Osteoblast (primary cell): Measurements from ENCODE around the gene ACP1. TPM values are rescaled to one million over a fixed set of nuclear protein-coding genes. Genes with fewer than 3 reads are reported as not detected.
"Not testable (repeated sequence)": the region's sequence is repeated elsewhere in the genome, so short reads cannot be mapped to it uniquely, and the experiment has no call there.

Source experiments
- DNase-seq: peaks from one replicate; pipeline ENCODE4 v3.0.0; 2011; ENCODE audit warnings: low spot score, mixed read lengths; ENCODE audit not compliant: insufficient read length; ENCODE audit errors: missing footprints
- H2AFZ ChIP-seq: 2 replicates; pipeline ENCODE4 v1.6.0; 2011; ENCODE audit warnings: mild to moderate bottlenecking, low read length
- H3K27ac ChIP-seq: 2 replicates; pipeline ENCODE4 v1.5.1; 2011; ENCODE audit warnings: mild to moderate bottlenecking, low read depth, low read length, moderate library complexity
- H3K27me3 ChIP-seq: 2 replicates; pipeline ENCODE4 v1.6.0; 2012; ENCODE audit warnings: mild to moderate bottlenecking, control low read depth, inconsistent platforms, low read length, moderate library complexity; ENCODE audit not compliant: insufficient read depth
- H3K36me3 ChIP-seq: 2 replicates; pipeline ENCODE4 v1.5.1; 2011; ENCODE audit warnings: mild to moderate bottlenecking, low read length, control low read depth, moderate library complexity; ENCODE audit not compliant: insufficient read depth
- H3K4me1 ChIP-seq: 2 replicates; pipeline ENCODE4 v1.5.1; 2011; ENCODE audit warnings: mild to moderate bottlenecking, low read length, control low read depth, moderate library complexity; ENCODE audit not compliant: insufficient read depth
- H3K4me2 ChIP-seq: 2 replicates; pipeline ENCODE4 v1.6.0; 2011; ENCODE audit warnings: mild to moderate bottlenecking, low read length; ENCODE audit not compliant: insufficient read depth
- H3K4me3 ChIP-seq: fragments of 200-600 bp; sonication (generic); 3 replicates; pipeline ENCODE4 v1.5.1; 2012; ENCODE audit warnings: mild to moderate bottlenecking, low read length, inconsistent platforms; ENCODE audit not compliant: insufficient read depth
- H3K79me2 ChIP-seq: 2 replicates; pipeline ENCODE4 v1.6.0; 2012; ENCODE audit warnings: mild to moderate bottlenecking, low read length, control low read depth, inconsistent platforms; ENCODE audit not compliant: insufficient read depth
- H3K9me3 ChIP-seq: 2 replicates; pipeline ENCODE4 v1.5.1; 2011; ENCODE audit warnings: low read depth, low read length, control low read depth
- H4K20me1 ChIP-seq: 2 replicates; pipeline ENCODE4 v1.6.0; 2012; ENCODE audit warnings: mild to moderate bottlenecking, low read length, control low read depth; ENCODE audit not compliant: insufficient read depth
- total RNA-seq: library from RNA; depleted of rRNA; stranded (reverse); fragments of >200 nt; gene quantifications from 2 replicates; pipeline ENCODE4 v1.2.3, GENCODE V29; 2012
- TF ChIP-seq, protein P1 (sequence below): IDR thresholded peaks from 2 replicates; pipeline ENCODE4 v1.5.1; 2011; ENCODE audit warnings: mild to moderate bottlenecking, low read depth, low read length, moderate library complexity; ENCODE audit errors: extremely low read depth

The ACP1 gene
- total RNA-seq, 1 donor, result 80.0 TPM

DNA sequence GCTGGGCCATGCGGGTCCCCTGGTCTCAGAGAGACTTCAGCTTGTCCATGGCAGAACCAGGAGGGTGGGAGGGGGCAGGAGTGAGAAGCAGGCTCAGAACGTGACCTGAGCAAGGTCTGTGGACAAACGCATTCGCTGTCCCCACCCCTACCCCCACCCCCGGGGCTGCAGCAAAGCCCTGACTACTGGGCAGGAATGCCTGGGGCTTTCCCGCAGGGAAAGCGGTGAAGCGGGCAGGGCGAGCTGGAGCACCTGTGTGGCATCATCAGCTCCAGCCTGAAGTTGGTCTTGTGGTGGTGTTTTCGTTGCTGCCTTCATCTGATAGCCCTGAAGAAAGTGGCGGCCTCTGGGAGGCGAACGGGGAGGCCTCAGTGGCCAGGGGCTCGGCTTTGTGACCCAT is 49.2 kb downstream of the ACP1 start:
- H3K79me2 ChIP-seq, result no peaks in the 10 kb centered on the region
- H3K27ac ChIP-seq, result no peak overlapping the region
- TF ChIP-seq, protein P1, sequence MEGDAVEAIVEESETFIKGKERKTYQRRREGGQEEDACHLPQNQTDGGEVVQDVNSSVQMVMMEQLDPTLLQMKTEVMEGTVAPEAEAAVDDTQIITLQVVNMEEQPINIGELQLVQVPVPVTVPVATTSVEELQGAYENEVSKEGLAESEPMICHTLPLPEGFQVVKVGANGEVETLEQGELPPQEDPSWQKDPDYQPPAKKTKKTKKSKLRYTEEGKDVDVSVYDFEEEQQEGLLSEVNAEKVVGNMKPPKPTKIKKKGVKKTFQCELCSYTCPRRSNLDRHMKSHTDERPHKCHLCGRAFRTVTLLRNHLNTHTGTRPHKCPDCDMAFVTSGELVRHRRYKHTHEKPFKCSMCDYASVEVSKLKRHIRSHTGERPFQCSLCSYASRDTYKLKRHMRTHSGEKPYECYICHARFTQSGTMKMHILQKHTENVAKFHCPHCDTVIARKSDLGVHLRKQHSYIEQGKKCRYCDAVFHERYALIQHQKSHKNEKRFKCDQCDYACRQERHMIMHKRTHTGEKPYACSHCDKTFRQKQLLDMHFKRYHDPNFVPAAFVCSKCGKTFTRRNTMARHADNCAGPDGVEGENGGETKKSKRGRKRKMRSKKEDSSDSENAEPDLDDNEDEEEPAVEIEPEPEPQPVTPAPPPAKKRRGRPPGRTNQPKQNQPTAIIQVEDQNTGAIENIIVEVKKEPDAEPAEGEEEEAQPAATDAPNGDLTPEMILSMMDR, result no peak
- H3K9me3 ChIP-seq, result no peaks in the 10 kb centered on the region
- H3K4me1 ChIP-seq, result peaks cover 3% of the 10 kb centered on the region
- H3K4me3 ChIP-seq, result no peak overlapping the region
- H4K20me1 ChIP-seq, result no peaks in the 10 kb centered on the region
- DNase-seq, result no peak
- no peaks in the 10 kb centered on the region for H3K27me3 ChIP-seq
- H3K36me3 ChIP-seq, result no peaks in the 10 kb centered on the region
- H3K4me2 ChIP-seq, result no peak overlapping the region
- no peak overlapping the region for H2AFZ ChIP-seq

DNA sequence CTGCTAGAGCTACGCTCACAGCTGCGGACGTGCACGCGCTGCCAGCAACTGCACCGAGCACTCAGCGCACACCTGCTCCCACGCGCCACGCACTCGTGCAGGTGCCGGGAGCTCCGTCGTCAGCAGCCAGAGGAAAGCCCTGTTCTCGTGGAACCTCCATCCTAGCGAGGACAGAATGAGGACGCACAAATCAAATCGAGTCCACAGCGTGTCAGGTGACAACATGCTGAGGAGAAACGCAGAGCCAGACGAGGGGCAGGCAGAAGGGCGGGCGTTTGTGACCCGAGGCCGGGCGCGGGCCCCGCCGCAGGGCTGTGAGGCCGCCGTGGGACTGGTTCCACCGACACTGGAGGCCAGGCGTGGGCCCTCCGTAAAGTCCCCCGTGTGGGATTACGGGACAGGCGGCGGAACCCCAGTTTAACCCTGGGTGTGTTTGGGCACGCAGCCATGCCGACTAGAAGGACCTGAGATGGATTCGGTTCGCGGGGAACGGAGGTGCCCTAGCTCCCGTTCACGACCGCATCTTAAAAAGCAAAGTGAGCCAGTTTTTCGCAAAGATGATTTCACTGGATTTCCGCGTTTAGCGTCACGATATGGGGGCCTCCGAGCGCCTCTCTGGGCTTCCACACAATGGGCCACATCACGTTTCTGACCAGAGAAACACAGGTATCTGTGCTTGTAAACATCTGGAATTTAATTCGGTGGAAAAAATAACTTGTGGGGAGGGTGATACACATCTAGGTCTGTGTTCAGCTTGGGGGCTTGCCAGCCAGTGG is 50.0 kb downstream of the ACP1 start:
- no peak overlapping the region for H2AFZ ChIP-seq
- no peak overlapping the region for H3K4me2 ChIP-seq
- no peaks in the 10 kb centered on the region for H3K9me3 ChIP-seq
- peaks cover 3% of the 10 kb centered on the region for H3K4me1 ChIP-seq
- TF ChIP-seq, protein P1, result no peak
- no peaks in the 10 kb centered on the region for H3K27me3 ChIP-seq
- H3K79me2 ChIP-seq, result no peaks in the 10 kb centered on the region
- DNase-seq, result peak; percentile 72
- H3K4me3 ChIP-seq, result no peak overlapping the region
- H4K20me1 ChIP-seq, result no peaks in the 10 kb centered on the region
- H3K36me3 ChIP-seq, result no peaks in the 10 kb centered on the region
- no peak overlapping the region for H3K27ac ChIP-seq

- not testable (repeated sequence) for H3K4me1 ChIP-seq, H3K27ac ChIP-seq, DNase-seq, H2AFZ ChIP-seq, H3K27me3 ChIP-seq, H3K4me3 ChIP-seq, H3K79me2 ChIP-seq, H4K20me1 ChIP-seq, H3K4me2 ChIP-seq, H3K36me3 ChIP-seq, H3K9me3 ChIP-seq
Observed at GRCh38 chr2:315925-316324, 51.2 kb downstream of the ACP1 start.

- Histone ChIP-seq H3K4me2 (no peak overlapping the region), H3K4me3 (no peak overlapping the region), H3K79me2 (no peaks in the 10 kb centered on the region), H3K4me1 (peaks cover 3% of the 10 kb centered on the region), H3K9me3 (no peaks in the 10 kb centered on the region), H4K20me1 (no peaks in the 10 kb centered on the region), H2AFZ (no peak overlapping the region), H3K27ac (no peak overlapping the region), H3K27me3 (no peaks in the 10 kb centered on the region), H3K36me3 (no peaks in the 10 kb centered on the region)
- DNase-seq, result no peak
- TF ChIP-seq, protein P1, result no peak
Observed at GRCh38 chr2:316381-316780, 51.6 kb downstream of the ACP1 start.
